ENCODE data around the gene MAB21L2. TPM values are rescaled to one million over a fixed set of nuclear protein-coding genes. Genes with fewer than 3 reads are reported as not detected.

The MAB21L2 gene
- total and polyA plus RNA-seq, 2 of the 8 experiments (the other 6 are each of a cell fraction or from before 2014, with no cell fraction given): 0.03 TPM; not detected in 1

DNA sequence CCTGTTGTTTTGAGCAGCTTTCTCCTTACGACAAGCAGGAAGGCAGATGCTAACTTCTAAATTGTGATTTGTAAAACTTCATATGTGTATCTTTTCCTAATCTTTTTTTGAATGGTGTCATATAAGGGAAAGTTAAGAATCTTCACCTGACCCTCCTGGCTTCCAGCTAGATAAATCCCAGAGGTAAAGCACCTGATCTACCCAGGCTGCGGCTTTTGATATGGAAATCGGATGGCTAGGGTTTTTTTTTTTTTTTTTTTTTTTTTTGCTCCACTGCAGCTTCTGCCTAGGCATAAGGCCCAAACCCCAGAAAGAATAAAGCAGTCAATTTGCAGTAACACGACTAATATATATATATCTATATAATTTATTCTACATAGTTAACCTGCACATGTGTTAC is 10.0 kb downstream of the MAB21L2 start:
- POLR2A ChIA-PET (ENCODE audit: partially characterized antibody): interaction anchor here (0.6 to 2.1 kb wide), 4 partner anchors 11 to 407 kb away, joined by 3 to 11 read pairs (median 4); no protein-coding TSS in a partner anchor
- H2AFZ ChIP-seq (ENCODE audit: low read length): no peak overlapping the region
- no peak overlapping the region for H3K27ac ChIP-seq (ENCODE audit: low read depth, low read length)
- peak overlapping the region in 3 of 4 experiments; percentile 15 to 45 (median 23); a peak in 5 of 8 replicates for H3K4me3 ChIP-seq (ENCODE audit: extremely low read depth in 1 of 4, insufficient read depth in 2 of 4, low read depth in 3 of 4, low read length in 4 of 4)
- H3K23me2 ChIP-seq (ENCODE audit: low read depth, low read length): no peaks in the 10 kb centered on the region
- H3K9me3 ChIP-seq (ENCODE audit: insufficient read depth in 2 of 2, low read depth in 1 of 2, low read length in 1 of 2): no peaks in the 10 kb centered on the region
- no peak overlapping the region for H2BK12ac ChIP-seq (ENCODE audit: low read depth, low read length)
- no peak overlapping the region for H3K9ac ChIP-seq (replicated peaks in 1 of 4; ENCODE audit: extremely low read depth in 1 of 4, low read depth in 3 of 4, low read length in 3 of 4)
- H4K5ac ChIP-seq (ENCODE audit: insufficient read length, low read depth, low read length): no peak overlapping the region
- H3K56ac ChIP-seq (replicated peaks; ENCODE audit: insufficient read length, low read depth, low read length): no peak overlapping the region
- no peak overlapping the region for H2BK20ac ChIP-seq (ENCODE audit: low read length)
- DNase-seq (ENCODE audit: low read depth in 1 of 2, low spot score in 2 of 2) (no peak), FAIRE-seq (no peak)
- no peak overlapping the region for H4K8ac ChIP-seq (ENCODE audit: extremely low read depth, insufficient read depth, low read length)
- 15% methylated on average over 4 of the region's 4 CpGs; no CpG with 5 or more reads in 1 of the 2 experiments for WGBS, 2 experiments (ENCODE audit: extremely low coverage in 1 of 2, insufficient coverage in 1 of 2, insufficient read length in 1 of 2, insufficient replicate concordance in 2 of 2, low coverage in 1 of 2, low lambda C conversion rate in 2 of 2, missing lambda C conversion rate in 1 of 2)
- H3K27me3 ChIP-seq (replicated peaks in 1 of 4; ENCODE audit: control insufficient read depth in 3 of 4, extremely low read depth in 1 of 4, insufficient read depth in 3 of 4, low read length in 3 of 4): no peaks in the 10 kb centered on the region
- H4K91ac ChIP-seq (replicated peaks; ENCODE audit: insufficient read length, low read length): no peak overlapping the region
- no peak overlapping the region for H3K23ac ChIP-seq (ENCODE audit: insufficient read length)
- H3K4ac ChIP-seq (replicated peaks; ENCODE audit: insufficient read length, low read depth, low read length): no peak overlapping the region
- no peak for TF ChIP-seq KDM1A (IDR thresholded peaks at IDR 0.05; ENCODE audit: borderline replicate concordance, low read length)
- no peak for TF ChIP-seq SAP30 (IDR thresholded peaks at IDR 0.05; ENCODE audit: insufficient read depth, insufficient replicate concordance, low read length)
- TF ChIP-seq SP1 (IDR thresholded peaks at IDR 0.05; ENCODE audit: low read depth, low read length): no peak
- no peak overlapping the region for H2BK120ac ChIP-seq (replicated peaks; ENCODE audit: low read depth, low read length)
- H2BK15ac ChIP-seq (ENCODE audit: low read length): no peak overlapping the region
- no peaks in the 10 kb centered on the region for H4K20me1 ChIP-seq (replicated peaks in 1 of 2; ENCODE audit: control insufficient read depth in 1 of 2, insufficient read depth in 2 of 2, low read length in 2 of 2)
- CTCF ChIA-PET (ENCODE audit: partially characterized antibody): interaction anchor here (0.9 to 1.7 kb wide), 5 partner anchors 8 to 369 kb away, joined by 3 to 5 read pairs (median 3); no protein-coding TSS in a partner anchor
- H3K79me2 ChIP-seq (ENCODE audit: control insufficient read depth in 1 of 2, insufficient read depth in 2 of 2, low read length in 2 of 2): no peaks in the 10 kb centered on the region
- H3K36me3 ChIP-seq (ENCODE audit: control insufficient read depth in 2 of 4, insufficient read depth in 4 of 4, low read length in 3 of 4): no peaks in the 10 kb centered on the region; a peak in 2 of 8 replicates
- H3K18ac ChIP-seq (ENCODE audit: extremely low read depth, low read length): peak overlapping the region; percentile 75; the same call in 1 of the 2 replicates
- H2BK5ac ChIP-seq (ENCODE audit: low read depth, low read length): no peak overlapping the region
- H3K79me1 ChIP-seq (ENCODE audit: low read depth, low read length): no peaks in the 10 kb centered on the region
- no peak overlapping the region for H2AK5ac ChIP-seq (ENCODE audit: low read depth, low read length)
- peak overlapping the region; percentile 59 to 80 for H3K4me2 ChIP-seq (ENCODE audit: insufficient read depth in 1 of 2, low read depth in 2 of 2, low read length in 2 of 2)
- H3K4me1 ChIP-seq (replicated peaks in 1 of 4; ENCODE audit: control insufficient read depth in 3 of 4, insufficient read depth in 4 of 4, low read length in 3 of 4): peaks cover 0 to 13% (median 5%) of the 10 kb centered on the region in 4 experiments; a peak in 4 of 7 replicates
- H3K14ac ChIP-seq (ENCODE audit: insufficient read length): no peak overlapping the region
